ENCODE results near the gene CYP4A11. TPM values are rescaled to one million over a fixed set of nuclear protein-coding genes. Genes with fewer than 3 reads are reported as not detected.

Gene CYP4A11
- not detected in 2 replicates for total RNA-seq (ENCODE audit: low replicate concordance)

GRCh38 chr1:46941135-46941694 is at the start of gene CYP4A11:
Gene CYP4A11 (minus strand): TSS chr1:46941476. CDS start chr1:46941433, 43 bp downstream.

Other genes with a start within 250 kb of the CYP4A11 start
- 8.5 and 19.8 TPM in 2 replicates for gene EFCAB14, start 222.4 kb downstream of the CYP4A11 start, total RNA-seq (ENCODE audit: low replicate concordance)
- not detected in 2 replicates for gene CYP4B1, start 142.4 kb downstream of the CYP4A11 start, total RNA-seq (ENCODE audit: low replicate concordance)
- 0.12 and 0.23 TPM in 2 replicates for gene CYP4X1, start 82.2 kb upstream of the CYP4A11 start, total RNA-seq (ENCODE audit: low replicate concordance)
- gene CYP4Z1, start 125.8 kb upstream of the CYP4A11 start, total RNA-seq (ENCODE audit: low replicate concordance): not detected in 2 replicates
- gene CYP4A22, start 196.0 kb upstream of the CYP4A11 start, total RNA-seq (ENCODE audit: low replicate concordance): not detected in 2 replicates
- gene PDZK1IP1, start 248.6 kb upstream of the CYP4A11 start, total RNA-seq (ENCODE audit: low replicate concordance): 0.60 TPM in 1 of 2 replicates, not detected in the other

Data from smooth muscle cell of the coronary artery (primary cell).